GM08714 (cell line): ENCODE measurements around the gene IL34.
"Not testable (repeated sequence)": the region's sequence is repeated elsewhere in the genome, so short reads cannot be mapped to it uniquely, and the experiment has no call there.

Experiments used
- H3K4me3 ChIP-seq: fragments of 200-500 bp; sonication (Bioruptor generic); 2 replicates; pipeline ENCODE4 v1.5.1; 2014; ENCODE audit warnings: mild to moderate bottlenecking, low read length, inconsistent platforms
- ZNF274 ChIP-seq: IDR thresholded peaks from 2 replicates; pipeline ENCODE4 v1.6.1; 2012; ENCODE audit warnings: mild to moderate bottlenecking, low read depth, low read length

IL34 gene

GRCh38 chr16:70611785-70612303 lies 34.5 kb upstream of the IL34 start:
- no peak overlapping the region for H3K4me3 ChIP-seq
- no peak for TF ChIP-seq ZNF274

DNA sequence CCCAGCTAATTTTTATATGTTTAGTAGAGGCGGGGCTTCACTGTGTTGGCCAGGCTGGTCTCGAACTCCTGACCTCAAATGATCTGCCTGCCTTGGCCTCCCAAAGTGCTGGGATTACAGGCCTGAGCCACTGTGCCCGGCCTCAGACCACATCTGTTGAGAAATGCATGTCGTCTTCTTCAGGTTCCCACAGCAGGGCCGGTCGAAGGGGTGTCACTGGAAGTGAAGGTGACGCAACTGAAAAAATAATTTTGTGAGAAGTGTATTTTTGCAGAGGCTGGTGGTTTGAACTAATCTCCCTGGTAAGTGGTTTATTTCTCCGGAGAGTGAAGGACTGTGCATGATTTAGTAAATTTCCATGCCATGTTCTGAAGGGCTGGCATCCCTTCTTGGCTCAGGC lies 33.4 kb upstream of the IL34 start:
- no peak for TF ChIP-seq ZNF274
- no peak overlapping the region for H3K4me3 ChIP-seq

- no peak for TF ChIP-seq ZNF274
- no peak overlapping the region for H3K4me3 ChIP-seq
Measured at GRCh38 chr16:70614208-70614951, 32.0 kb upstream of the IL34 start.

- H3K4me3 ChIP-seq = no peak overlapping the region
Measured at GRCh38 chr16:70615945-70616344, 30.4 kb upstream of the IL34 start.

DNA sequence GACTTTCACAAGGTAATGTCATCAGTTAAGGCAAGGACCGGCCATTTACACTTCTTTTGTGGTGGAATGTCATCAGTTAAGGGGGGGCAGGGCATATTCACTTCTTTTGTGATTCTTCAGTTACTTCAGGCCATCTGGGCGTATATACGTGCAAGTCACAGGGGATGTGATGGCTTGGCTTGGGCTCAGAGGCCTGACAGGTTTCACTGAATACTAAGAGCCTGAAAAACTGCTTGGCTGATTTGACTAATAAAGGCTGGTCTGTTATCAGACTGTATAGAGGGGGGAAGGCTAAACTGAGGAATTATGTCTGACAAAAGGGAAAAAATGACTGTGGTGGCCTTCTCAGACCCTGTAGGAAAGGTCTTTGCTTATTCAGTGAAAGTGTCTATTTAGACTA lies 24.5 kb upstream of the IL34 start:
- H3K4me3 ChIP-seq = not testable (repeated sequence)

More at GRCh38 chr16:70615945-70616344, 30.4 kb upstream of the IL34 start:
- no peak for TF ChIP-seq ZNF274

- H3K4me3 ChIP-seq = no peak overlapping the region
- TF ChIP-seq ZNF274 = no peak
Measured at GRCh38 chr16:70627696-70628095, 18.7 kb upstream of the IL34 start.

DNA sequence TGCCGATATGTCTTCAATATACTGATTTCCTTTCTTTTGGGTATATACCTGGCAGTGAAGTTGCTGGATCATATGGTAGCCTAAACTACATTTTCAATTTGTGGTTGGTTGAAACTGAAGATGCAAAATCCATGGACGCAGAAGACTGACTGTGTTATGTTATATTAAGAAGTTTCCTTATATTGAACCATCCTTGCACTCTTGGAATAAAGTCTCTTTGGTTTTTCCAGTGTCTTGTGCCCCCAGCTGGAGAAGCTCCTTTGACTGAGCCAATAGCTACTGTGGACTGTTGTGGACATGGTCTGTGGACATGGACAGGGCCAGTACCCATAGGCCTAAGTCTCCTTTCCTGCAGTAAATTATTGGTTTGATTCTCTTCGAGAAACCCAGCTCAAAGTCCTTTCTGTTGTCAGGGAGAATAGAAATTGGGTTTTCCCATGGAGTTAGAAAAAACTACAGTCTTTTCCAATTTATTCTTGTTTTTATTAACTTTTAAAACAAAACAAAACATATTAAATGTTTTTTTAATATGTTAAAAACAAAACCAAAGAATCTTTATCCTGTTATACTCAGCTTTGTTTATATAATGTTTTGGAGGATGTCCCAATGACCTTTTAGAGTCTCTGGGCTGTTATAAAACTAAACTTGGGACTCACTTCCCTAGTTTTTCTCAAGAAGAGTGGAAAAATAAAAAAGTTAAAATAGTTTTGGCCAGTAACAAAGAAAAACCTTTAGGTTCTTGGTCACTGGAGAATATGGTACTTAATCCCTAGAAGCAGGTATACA lies 15.2 kb upstream of the IL34 start:
- TF ChIP-seq ZNF274 = no peak
- H3K4me3 ChIP-seq = no peak overlapping the region

- TF ChIP-seq ZNF274 = no peak
Measured at GRCh38 chr16:70632273-70632672, 14.1 kb upstream of the IL34 start.

GRCh38 chr16:70633617-70634016 lies 12.7 kb upstream of the IL34 start:
- H3K4me3 ChIP-seq = not testable (repeated sequence)

More at GRCh38 chr16:70632273-70632672, 14.1 kb upstream of the IL34 start:
- H3K4me3 ChIP-seq = no peak overlapping the region

- TF ChIP-seq ZNF274 = no peak
- no peak overlapping the region for H3K4me3 ChIP-seq
Measured at GRCh38 chr16:70634861-70635260, 11.5 kb upstream of the IL34 start.

- TF ChIP-seq ZNF274 = no peak
Measured at GRCh38 chr16:70635336-70636016, 10.9 kb upstream of the IL34 start.

GRCh38 chr16:70638814-70639792 lies 7.3 kb upstream of the IL34 start:
- TF ChIP-seq ZNF274 = no peak
- no peak overlapping the region for H3K4me3 ChIP-seq

More at GRCh38 chr16:70635336-70636016, 10.9 kb upstream of the IL34 start:
- no peak overlapping the region for H3K4me3 ChIP-seq

DNA sequence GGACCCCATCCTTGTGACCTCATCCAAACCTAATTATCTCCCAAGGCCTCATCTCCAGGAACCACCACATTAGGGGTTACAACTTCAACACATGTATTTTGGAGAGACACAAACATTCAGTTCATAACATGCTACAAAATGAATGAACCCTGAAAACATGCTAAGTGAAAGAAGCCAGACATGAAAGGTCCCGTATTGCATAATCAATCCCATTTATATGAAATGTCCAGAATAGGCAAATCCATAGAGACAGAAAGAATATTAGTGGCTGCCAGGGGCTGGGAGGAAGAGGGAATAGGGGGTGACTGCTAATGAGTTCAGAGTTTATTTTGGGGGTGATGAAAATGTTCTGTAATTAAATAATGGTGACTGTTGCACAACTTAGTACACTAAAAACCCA lies 3.7 kb upstream of the IL34 start:
- no peak for TF ChIP-seq ZNF274
- no peak overlapping the region for H3K4me3 ChIP-seq

- not testable (repeated sequence) for H3K4me3 ChIP-seq
Measured at GRCh38 chr16:70643264-70643663, 3.1 kb upstream of the IL34 start.
